Measurements from ENCODE around the gene DNAAF6. TPM values are rescaled to one million over a fixed set of nuclear protein-coding genes. Genes with fewer than 3 reads are reported as not detected.

DNAAF6 gene
- total RNA-seq, 1 donor from 2014 or later, result not detected

GRCh38 chrX:107288676-107289075 is 82.3 kb downstream of the DNAAF6 start:
- TF ChIP-seq CTCF (IDR thresholded peaks at IDR 0.05; ENCODE audit: insufficient read depth, low read depth, low read length), result no peak
- no peak for TF ChIP-seq EZH2 (IDR thresholded peaks at IDR 0.05; ENCODE audit: insufficient read depth, low read length)
- peaks cover 1% of the 10 kb centered on the region for H3K9me3 Mint-ChIP-seq (ENCODE audit: unreplicated experiment)

GRCh38 chrX:107290019-107290418 is 83.6 kb downstream of the DNAAF6 start:
- no peak overlapping the region for H3K4me2 ChIP-seq (ENCODE audit: low read length)
- H3K79me2 ChIP-seq (ENCODE audit: insufficient read depth, low read length), result no peaks in the 10 kb centered on the region
- no peaks in the 10 kb centered on the region for H4K20me1 ChIP-seq (ENCODE audit: insufficient read depth, low read length)
- H3K9me3 ChIP-seq (ENCODE audit: insufficient read depth, low read depth, low read length), result no peaks in the 10 kb centered on the region
- H3K4me1 Mint-ChIP-seq (ENCODE audit: low read depth, unreplicated experiment), result no peaks in the 10 kb centered on the region
- H3K4me3 ChIP-seq (ENCODE audit: insufficient read depth, low read depth, low read length), result no peak overlapping the region
- H3K27me3 Mint-ChIP-seq (ENCODE audit: low read depth, unreplicated experiment), result no peaks in the 10 kb centered on the region
- H3K27ac Mint-ChIP-seq (ENCODE audit: unreplicated experiment), result no peak overlapping the region
- H2AFZ ChIP-seq (ENCODE audit: low read depth, low read length), result no peak overlapping the region
- no peak overlapping the region for H3K27ac ChIP-seq (ENCODE audit: low read depth, low read length)
- DNase-seq (ENCODE audit: low read depth) (no peak), FAIRE-seq (peak; percentile 94)
- H3K9me3 Mint-ChIP-seq (ENCODE audit: unreplicated experiment), result peaks cover 1% of the 10 kb centered on the region
- H3K4me3 Mint-ChIP-seq (ENCODE audit: unreplicated experiment), result no peak overlapping the region
- H3K4me1 ChIP-seq (ENCODE audit: insufficient read depth, low read length), result no peaks in the 10 kb centered on the region
- H3K9ac ChIP-seq (ENCODE audit: low read length), result no peak overlapping the region
- no peaks in the 10 kb centered on the region for H3K27me3 ChIP-seq (ENCODE audit: insufficient read depth, low read length)
- H3K36me3 ChIP-seq (ENCODE audit: insufficient read depth, low read length), result no peaks in the 10 kb centered on the region
- no peaks in the 10 kb centered on the region for H3K36me3 Mint-ChIP-seq (ENCODE audit: low read depth, unreplicated experiment)
- TF ChIP-seq CTCF (IDR thresholded peaks at IDR 0.05; ENCODE audit: insufficient read depth, low read depth, low read length) (no peak), EZH2 (IDR thresholded peaks at IDR 0.05; ENCODE audit: insufficient read depth, low read length) (no peak)

More at GRCh38 chrX:107288676-107289075, 82.3 kb downstream of the DNAAF6 start:
- Mint-ChIP-seq H3K4me1 (ENCODE audit: low read depth, unreplicated experiment) (no peaks in the 10 kb centered on the region), H3K27me3 (ENCODE audit: low read depth, unreplicated experiment) (no peaks in the 10 kb centered on the region), H3K27ac (ENCODE audit: unreplicated experiment) (no peak overlapping the region), H3K4me3 (ENCODE audit: unreplicated experiment) (no peak overlapping the region), H3K36me3 (ENCODE audit: low read depth, unreplicated experiment) (no peaks in the 10 kb centered on the region)
- no peak overlapping the region for H3K27ac ChIP-seq (ENCODE audit: low read depth, low read length)
- H3K36me3 ChIP-seq (ENCODE audit: insufficient read depth, low read length), result no peaks in the 10 kb centered on the region
- H3K9ac ChIP-seq (ENCODE audit: low read length), result no peak overlapping the region
- no peaks in the 10 kb centered on the region for H3K4me1 ChIP-seq (ENCODE audit: insufficient read depth, low read length)
- DNase-seq (ENCODE audit: low read depth) (no peak), FAIRE-seq (no peak)
- H3K4me3 ChIP-seq (ENCODE audit: insufficient read depth, low read depth, low read length), result no peak overlapping the region
- H2AFZ ChIP-seq (ENCODE audit: low read depth, low read length), result no peak overlapping the region
- no peaks in the 10 kb centered on the region for H3K27me3 ChIP-seq (ENCODE audit: insufficient read depth, low read length)
- H3K4me2 ChIP-seq (ENCODE audit: low read length), result no peak overlapping the region
- H3K79me2 ChIP-seq (ENCODE audit: insufficient read depth, low read length), result no peaks in the 10 kb centered on the region
- no peaks in the 10 kb centered on the region for H4K20me1 ChIP-seq (ENCODE audit: insufficient read depth, low read length)
- no peaks in the 10 kb centered on the region for H3K9me3 ChIP-seq (ENCODE audit: insufficient read depth, low read depth, low read length)

GRCh38 chrX:107293056-107293455 is 86.6 kb downstream of the DNAAF6 start:
- H3K9me3 ChIP-seq (ENCODE audit: insufficient read depth, low read depth, low read length), result no peaks in the 10 kb centered on the region
- no peak overlapping the region for H3K4me3 Mint-ChIP-seq (ENCODE audit: unreplicated experiment)
- no peak overlapping the region for H3K27ac Mint-ChIP-seq (ENCODE audit: unreplicated experiment)
- no peak overlapping the region for H3K9ac ChIP-seq (ENCODE audit: low read length)
- no peaks in the 10 kb centered on the region for H3K27me3 ChIP-seq (ENCODE audit: insufficient read depth, low read length)
- H3K27ac ChIP-seq (ENCODE audit: low read depth, low read length), result no peak overlapping the region
- no peaks in the 10 kb centered on the region for H3K27me3 Mint-ChIP-seq (ENCODE audit: low read depth, unreplicated experiment)
- no peaks in the 10 kb centered on the region for H3K4me1 ChIP-seq (ENCODE audit: insufficient read depth, low read length)
- H3K36me3 Mint-ChIP-seq (ENCODE audit: low read depth, unreplicated experiment), result no peaks in the 10 kb centered on the region
- no peak for DNase-seq (ENCODE audit: low read depth)
- TF ChIP-seq EZH2 (IDR thresholded peaks at IDR 0.05; ENCODE audit: insufficient read depth, low read length), result no peak
- no peak for TF ChIP-seq CTCF (IDR thresholded peaks at IDR 0.05; ENCODE audit: insufficient read depth, low read depth, low read length)
- H4K20me1 ChIP-seq (ENCODE audit: insufficient read depth, low read length), result no peaks in the 10 kb centered on the region
- no peaks in the 10 kb centered on the region for H3K36me3 ChIP-seq (ENCODE audit: insufficient read depth, low read length)
- no peaks in the 10 kb centered on the region for H3K79me2 ChIP-seq (ENCODE audit: insufficient read depth, low read length)
- no peak overlapping the region for H3K4me2 ChIP-seq (ENCODE audit: low read length)
- no peaks in the 10 kb centered on the region for H3K9me3 Mint-ChIP-seq (ENCODE audit: unreplicated experiment)
- FAIRE-seq, result no peak
- no peak overlapping the region for H2AFZ ChIP-seq (ENCODE audit: low read depth, low read length)
- no peaks in the 10 kb centered on the region for H3K4me1 Mint-ChIP-seq (ENCODE audit: low read depth, unreplicated experiment)
- no peak overlapping the region for H3K4me3 ChIP-seq (ENCODE audit: insufficient read depth, low read depth, low read length)

Other genes starting within 250 kb of the DNAAF6 start
- 26.0 and 29.1 TPM in 2 replicates for gene MORC4, start 206.4 kb upstream of the DNAAF6 start, total RNA-seq
- gene RBM41, start 87.8 kb upstream of the DNAAF6 start, total RNA-seq, result 17.4 and 20.4 TPM in 2 replicates
- gene NUP62CL, start 178 bp upstream of the DNAAF6 start, total RNA-seq, result 0.52 TPM in 1 of 2 replicates, not detected in the other
- gene FRMPD3, start 243.0 kb downstream of the DNAAF6 start, total RNA-seq, result 2.3 and 2.8 TPM in 2 replicates